Kidney epithelial cell (primary cell): ENCODE data around the gene DBI. TPM values are rescaled to one million over a fixed set of nuclear protein-coding genes. Genes with fewer than 3 reads are reported as not detected.

Experiments used
- DNase-seq: peaks from one replicate; pipeline ENCODE4 v3.0.0-alpha.2; 2010; ENCODE audit warnings: low read depth
- H3K27me3 ChIP-seq: 2 replicates; pipeline ENCODE4 v1.6.0; 2011; ENCODE audit warnings: low read length; ENCODE audit not compliant: control insufficient read depth, insufficient read depth
- H3K36me3 ChIP-seq: 2 replicates; pipeline ENCODE4 v1.5.1; 2011; ENCODE audit warnings: low read length; ENCODE audit not compliant: control insufficient read depth, insufficient read depth
- H3K4me3 ChIP-seq: 2 replicates; pipeline ENCODE4 v1.5.1; 2011; ENCODE audit warnings: low read depth, mild to moderate bottlenecking, control low read depth, low read length
- total RNA-seq: library from RNA; depleted of rRNA; stranded (reverse); fragments of >200 nt; gene quantifications from 2 replicates; pipeline ENCODE4 v1.2.3, GENCODE V29; 2015
- TF ChIP-seq, protein P1 (sequence below): IDR thresholded peaks from 2 replicates; pipeline ENCODE4 v1.5.1; 2011; ENCODE audit warnings: mild to moderate bottlenecking, moderate library complexity, low read length, control low read depth, inconsistent platforms; ENCODE audit not compliant: insufficient read depth, poor library complexity, severe bottlenecking

Gene DBI
- total RNA-seq, 1 donor from 2014 or later: 98.0 TPM

DNA sequence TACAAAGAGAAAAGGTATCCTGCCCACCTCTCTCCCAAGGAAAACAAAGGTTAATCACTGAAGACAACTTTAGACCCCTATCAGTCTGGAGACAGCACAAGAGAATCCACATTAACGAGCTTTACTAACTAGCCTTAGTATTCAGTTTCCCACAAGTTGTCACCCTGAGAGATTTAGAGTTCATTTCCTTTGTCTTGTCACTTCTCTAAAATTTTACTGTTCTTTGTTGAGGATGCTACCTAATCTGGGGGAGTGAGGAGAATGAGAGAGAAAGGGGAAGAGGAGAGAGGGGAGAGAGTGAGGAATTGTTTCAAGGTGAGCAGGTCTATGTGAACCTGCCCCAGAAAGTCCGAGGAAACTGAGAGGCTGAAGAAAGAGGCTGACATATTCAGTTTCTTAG, 28.5 kb upstream of the DBI start:
- DNase-seq: no peak
- Histone ChIP-seq H3K27me3 (no peaks in the 10 kb centered on the region), H3K36me3 (no peaks in the 10 kb centered on the region), H3K4me3 (no peak overlapping the region)
- TF ChIP-seq, protein P1, sequence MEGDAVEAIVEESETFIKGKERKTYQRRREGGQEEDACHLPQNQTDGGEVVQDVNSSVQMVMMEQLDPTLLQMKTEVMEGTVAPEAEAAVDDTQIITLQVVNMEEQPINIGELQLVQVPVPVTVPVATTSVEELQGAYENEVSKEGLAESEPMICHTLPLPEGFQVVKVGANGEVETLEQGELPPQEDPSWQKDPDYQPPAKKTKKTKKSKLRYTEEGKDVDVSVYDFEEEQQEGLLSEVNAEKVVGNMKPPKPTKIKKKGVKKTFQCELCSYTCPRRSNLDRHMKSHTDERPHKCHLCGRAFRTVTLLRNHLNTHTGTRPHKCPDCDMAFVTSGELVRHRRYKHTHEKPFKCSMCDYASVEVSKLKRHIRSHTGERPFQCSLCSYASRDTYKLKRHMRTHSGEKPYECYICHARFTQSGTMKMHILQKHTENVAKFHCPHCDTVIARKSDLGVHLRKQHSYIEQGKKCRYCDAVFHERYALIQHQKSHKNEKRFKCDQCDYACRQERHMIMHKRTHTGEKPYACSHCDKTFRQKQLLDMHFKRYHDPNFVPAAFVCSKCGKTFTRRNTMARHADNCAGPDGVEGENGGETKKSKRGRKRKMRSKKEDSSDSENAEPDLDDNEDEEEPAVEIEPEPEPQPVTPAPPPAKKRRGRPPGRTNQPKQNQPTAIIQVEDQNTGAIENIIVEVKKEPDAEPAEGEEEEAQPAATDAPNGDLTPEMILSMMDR: no peak

DNA sequence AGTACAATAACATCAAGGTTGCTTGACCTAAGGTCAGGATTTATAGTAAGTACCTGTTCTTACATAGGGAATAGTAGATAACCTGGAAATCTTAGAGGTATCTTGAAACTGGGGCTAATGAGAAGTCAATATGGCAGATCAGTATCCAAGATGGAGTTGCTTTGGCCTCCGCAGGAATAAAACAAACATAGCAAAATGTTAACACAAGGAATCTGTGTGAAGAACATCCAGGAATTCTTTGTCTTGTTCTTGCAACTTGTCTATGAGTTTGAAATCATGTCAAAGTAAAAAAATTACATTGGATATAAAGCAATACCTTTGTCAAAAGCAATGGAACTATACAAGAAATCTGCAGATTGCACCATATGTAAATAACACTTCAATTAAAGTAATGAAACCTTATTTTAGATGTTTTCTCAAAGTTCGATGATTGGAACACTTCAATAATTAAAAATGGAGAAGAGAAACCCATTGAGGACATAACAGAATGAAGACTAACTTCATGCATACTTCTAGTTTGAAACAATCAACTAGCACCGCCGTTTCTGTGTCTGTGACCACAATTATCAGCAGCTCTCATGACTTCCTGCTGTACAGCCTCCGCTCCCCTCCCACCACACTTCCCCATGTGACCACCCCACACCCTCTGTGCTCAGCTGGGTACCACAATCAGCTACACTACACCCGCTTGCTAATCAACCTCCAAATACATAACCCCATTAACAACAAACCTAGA, 27.8 kb upstream of the DBI start:
- Histone ChIP-seq H3K27me3 (no peaks in the 10 kb centered on the region), H3K36me3 (no peaks in the 10 kb centered on the region), H3K4me3 (no peak overlapping the region)
- TF ChIP-seq, protein P1: no peak
- no peak for DNase-seq

DNA sequence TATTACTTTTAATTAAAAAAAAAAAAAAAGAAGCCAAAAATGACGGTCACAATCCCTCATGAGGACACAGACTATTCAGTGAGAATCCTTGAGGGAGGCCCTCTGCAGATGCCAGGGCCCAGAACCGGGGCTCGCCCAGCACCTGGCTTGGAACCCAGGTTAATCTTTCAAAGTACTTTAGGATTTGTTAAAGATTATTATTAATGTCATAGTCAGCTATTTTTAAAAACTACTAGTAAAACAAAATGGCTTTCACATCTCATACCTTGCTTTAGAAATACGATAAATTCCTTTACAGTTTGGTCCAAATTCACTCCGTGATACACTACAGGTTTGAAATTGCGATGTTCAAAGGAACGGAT, 27.2 kb upstream of the DBI start:
- no peak for DNase-seq
- Histone ChIP-seq H3K36me3 (no peaks in the 10 kb centered on the region), H3K27me3 (no peaks in the 10 kb centered on the region), H3K4me3 (no peak overlapping the region)
- TF ChIP-seq, protein P1: no peak

DNA sequence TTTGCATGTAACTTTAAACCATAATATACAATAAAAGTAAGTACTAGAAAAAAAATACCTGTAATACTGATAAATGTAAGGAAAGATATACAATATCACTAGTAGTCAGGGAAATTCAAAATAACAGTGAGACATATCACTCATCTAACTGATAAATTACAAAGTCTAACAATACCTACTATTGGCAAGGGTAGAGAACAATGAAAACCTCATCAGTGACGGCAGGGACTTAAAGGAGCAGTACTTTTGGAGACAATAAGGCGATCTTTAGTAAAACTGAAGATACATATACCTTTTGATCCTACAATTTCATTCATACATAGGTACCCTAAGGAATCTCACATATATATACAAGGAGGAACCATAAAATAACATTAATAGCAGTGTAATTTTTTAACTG, 25.1 kb upstream of the DBI start:
- TF ChIP-seq, protein P1: no peak
- Histone ChIP-seq H3K4me3 (no peak overlapping the region), H3K27me3 (no peaks in the 10 kb centered on the region), H3K36me3 (no peaks in the 10 kb centered on the region)
- DNase-seq: no peak

DNA sequence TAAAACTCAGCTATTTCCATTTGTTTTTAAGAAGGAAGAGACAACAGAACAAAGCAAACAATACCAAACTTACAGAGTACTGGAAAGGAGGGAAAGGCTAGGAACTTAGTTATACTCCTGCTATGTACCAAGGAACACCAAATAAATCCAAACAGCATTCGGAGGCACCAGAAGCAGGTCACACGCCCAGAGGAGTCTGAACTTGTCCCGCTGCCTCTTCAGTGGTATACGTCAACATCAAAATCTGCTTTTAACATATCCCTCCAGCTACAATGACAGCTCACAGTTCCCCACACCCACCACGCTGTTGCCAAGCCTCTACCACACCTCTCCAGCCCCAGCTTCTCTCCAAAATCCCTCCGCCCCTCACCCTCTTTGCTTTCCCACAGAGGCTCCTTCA, 17.5 kb upstream of the DBI start:
- H3K4me3 ChIP-seq: no peak overlapping the region

More for the DNA sequence above, 17.5 kb upstream of the DBI start:
- DNase-seq: no peak
- Histone ChIP-seq H3K27me3 (no peaks in the 10 kb centered on the region), H3K36me3 (no peaks in the 10 kb centered on the region)
- TF ChIP-seq, protein P1: no peak
